Measurements from ENCODE around the gene TPM4.
A peak's percentile ranks its signal among the peaks of the same experiment; 100 is the strongest.

The TPM4 gene

DNA sequence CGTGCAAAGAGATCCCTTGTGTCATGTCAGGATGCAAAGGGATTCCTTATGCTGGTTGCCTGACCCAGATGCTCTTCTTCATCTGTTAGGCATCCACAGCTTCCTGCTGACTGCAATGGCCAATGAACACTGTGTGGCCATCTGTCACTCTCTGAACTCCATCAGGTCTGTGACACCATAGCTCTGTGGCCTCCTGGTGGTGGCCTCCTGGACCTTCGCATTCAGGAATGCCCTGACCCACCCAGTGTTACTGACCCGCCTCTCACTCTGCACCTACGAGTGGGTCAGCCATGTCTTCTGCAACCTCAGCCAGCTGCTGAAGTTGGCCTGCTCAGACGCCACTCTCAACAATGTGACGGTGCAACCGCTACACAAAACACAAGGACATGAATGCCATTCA, 23.9 kb upstream of the TPM4 start:
- no peak for DNase-seq (ENCODE audit: extremely low spot score)
- ChIA-PET CTCF (no interaction called here), POLR2A (no interaction called here)
- TF ChIP-seq ZNF384 (IDR thresholded peaks at IDR 0.05) = no peak
- TF ChIP-seq, protein P1, sequence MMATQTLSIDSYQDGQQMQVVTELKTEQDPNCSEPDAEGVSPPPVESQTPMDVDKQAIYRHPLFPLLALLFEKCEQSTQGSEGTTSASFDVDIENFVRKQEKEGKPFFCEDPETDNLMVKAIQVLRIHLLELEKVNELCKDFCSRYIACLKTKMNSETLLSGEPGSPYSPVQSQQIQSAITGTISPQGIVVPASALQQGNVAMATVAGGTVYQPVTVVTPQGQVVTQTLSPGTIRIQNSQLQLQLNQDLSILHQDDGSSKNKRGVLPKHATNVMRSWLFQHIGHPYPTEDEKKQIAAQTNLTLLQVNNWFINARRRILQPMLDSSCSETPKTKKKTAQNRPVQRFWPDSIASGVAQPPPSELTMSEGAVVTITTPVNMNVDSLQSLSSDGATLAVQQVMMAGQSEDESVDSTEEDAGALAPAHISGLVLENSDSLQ (IDR thresholded peaks at IDR 0.05) = no peak
- TF ChIP-seq CTBP1 (IDR thresholded peaks at IDR 0.05; ENCODE audit: borderline replicate concordance) = no peak
- TF ChIP-seq NFRKB (IDR thresholded peaks at IDR 0.05) = no peak
- TF ChIP-seq SP1 (IDR thresholded peaks at IDR 0.05) = no peak
- TF ChIP-seq L3MBTL2 (conservative IDR thresholded peaks at IDR 0.05) = no peak
- TF ChIP-seq LEF1 (IDR thresholded peaks at IDR 0.05; ENCODE audit: borderline replicate concordance) = no peak
- TF ChIP-seq BHLHE40 (IDR thresholded peaks at IDR 0.05; ENCODE audit: borderline replicate concordance) = no peak
- no peak for TF ChIP-seq FOXK2 (IDR thresholded peaks at IDR 0.05)
- TF ChIP-seq FOXA1 (IDR thresholded peaks at IDR 0.05) = no peak
- no peak for TF ChIP-seq ELF4 (IDR thresholded peaks at IDR 0.05)
- no peak for TF ChIP-seq HDGF (IDR thresholded peaks at IDR 0.05; ENCODE audit: borderline replicate concordance)
- no peak for TF ChIP-seq FOXM1 (IDR thresholded peaks at IDR 0.05; ENCODE audit: borderline replicate concordance)
- TF ChIP-seq TARDBP (IDR thresholded peaks at IDR 0.05) = no peak
- no peak for TF ChIP-seq SUZ12 (IDR thresholded peaks at IDR 0.05)
- TF ChIP-seq ARNT (IDR thresholded peaks at IDR 0.05) = no peak

GRCh38 chr19:16057062-16057461, 19.2 kb upstream of the TPM4 start:
- CTCF ChIA-PET = no interaction called here
- POLR2A ChIA-PET = no interaction called here
- DNase-seq (ENCODE audit: extremely low spot score) = no peak
- TF ChIP-seq, protein P1 (IDR thresholded peaks at IDR 0.05) = no peak
- no peak for TF ChIP-seq NFRKB (IDR thresholded peaks at IDR 0.05)

- DNase-seq (ENCODE audit: extremely low spot score) = no peak
- ChIA-PET CTCF (no interaction called here), POLR2A (no interaction called here)
- TF ChIP-seq ZNF384 (IDR thresholded peaks at IDR 0.05) (no peak), BHLHE40 (IDR thresholded peaks at IDR 0.05; ENCODE audit: borderline replicate concordance) (no peak), SUZ12 (IDR thresholded peaks at IDR 0.05) (no peak), FOXK2 (IDR thresholded peaks at IDR 0.05) (no peak), LEF1 (IDR thresholded peaks at IDR 0.05; ENCODE audit: borderline replicate concordance) (no peak), HDGF (IDR thresholded peaks at IDR 0.05; ENCODE audit: borderline replicate concordance) (no peak), SP1 (IDR thresholded peaks at IDR 0.05) (no peak), FOXM1 (IDR thresholded peaks at IDR 0.05; ENCODE audit: borderline replicate concordance) (no peak), CTBP1 (IDR thresholded peaks at IDR 0.05; ENCODE audit: borderline replicate concordance) (no peak), NFRKB (IDR thresholded peaks at IDR 0.05) (no peak), L3MBTL2 (conservative IDR thresholded peaks at IDR 0.05) (no peak), TARDBP (IDR thresholded peaks at IDR 0.05) (no peak), ELF4 (IDR thresholded peaks at IDR 0.05) (no peak), ARNT (IDR thresholded peaks at IDR 0.05) (no peak), FOXA1 (IDR thresholded peaks at IDR 0.05) (no peak)
- TF ChIP-seq, protein P1 (IDR thresholded peaks at IDR 0.05) = no peak
These were observed 16.0 kb upstream of the TPM4 start for GRCh38 chr19:16060294-16060693.

DNA sequence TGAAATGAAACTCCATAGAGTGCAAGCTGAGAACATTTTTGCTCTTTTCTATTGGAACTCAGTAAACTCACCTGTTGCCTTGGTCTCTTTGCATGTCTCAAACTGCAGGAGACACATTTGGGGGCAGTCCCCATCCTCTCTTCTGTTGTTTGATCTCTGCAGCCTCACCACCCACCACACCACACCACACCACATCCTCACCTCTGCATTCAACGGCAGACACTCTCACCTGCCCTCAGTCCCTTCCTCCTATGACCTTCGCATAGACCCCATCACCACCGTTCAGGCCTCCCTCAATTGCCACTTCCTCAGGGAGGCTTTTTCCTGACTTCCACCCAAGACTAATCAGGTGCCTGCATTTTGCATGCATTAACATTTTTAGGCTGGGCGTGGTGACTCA, 14.4 kb upstream of the TPM4 start:
- ChIA-PET CTCF (interaction anchor here (0.7 to 1.3 kb wide), 3 partner anchors 10 to 15 kb away, joined by 4 to 5 read pairs (median 5); partner anchors contain the start of gene TPM4), POLR2A (no interaction called here)
- no peak for DNase-seq (ENCODE audit: extremely low spot score)
- TF ChIP-seq SP1 (IDR thresholded peaks at IDR 0.05) = no peak

DNA sequence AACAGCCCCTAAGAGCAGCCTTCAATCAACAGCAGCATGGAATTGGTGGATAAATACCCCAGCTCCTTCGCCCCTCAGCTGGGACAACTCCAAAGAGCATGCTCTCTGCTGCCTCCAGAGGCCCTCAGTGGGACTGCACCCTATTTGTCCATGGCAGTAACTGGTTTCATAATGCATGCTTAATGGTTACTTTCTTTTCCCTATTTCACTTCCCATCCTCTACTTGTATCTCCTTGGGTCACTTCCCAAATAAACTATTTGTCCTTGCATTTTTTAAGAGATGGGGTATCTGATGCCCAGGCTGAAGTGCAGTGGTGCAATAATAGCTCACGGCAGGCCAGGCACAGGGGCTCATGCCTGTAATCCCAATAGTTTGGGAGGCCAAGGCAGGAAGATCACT, 13.5 kb upstream of the TPM4 start:
- peak; percentile 70 for DNase-seq (ENCODE audit: extremely low spot score)
- ChIA-PET CTCF (interaction anchor here (0.6 to 1.3 kb wide), 5 partner anchors 9 to 14 kb away, joined by 3 to 5 read pairs (median 5); partner anchors contain the start of gene TPM4), POLR2A (no interaction called here)
- TF ChIP-seq SP1 (IDR thresholded peaks at IDR 0.05) = no peak
- no peak for TF ChIP-seq SUZ12 (IDR thresholded peaks at IDR 0.05)
- no peak for TF ChIP-seq ELF4 (IDR thresholded peaks at IDR 0.05)

- TF ChIP-seq ELF4 (IDR thresholded peaks at IDR 0.05) (no peak), HDGF (IDR thresholded peaks at IDR 0.05; ENCODE audit: borderline replicate concordance) (no peak)
- ChIA-PET CTCF (interaction anchor here (0.6 kb wide), 1 partner anchor 428 kb away, joined by 4 read pairs; no protein-coding TSS in a partner anchor), POLR2A (interaction anchor here (1.0 kb wide), 2 partner anchors 10 to 12 kb away, joined by 3 read pairs; partner anchors contain the start of gene TPM4)
- DNase-seq (ENCODE audit: extremely low spot score) = no peak
These were observed 11.9 kb upstream of the TPM4 start for GRCh38 chr19:16064209-16064889.

DNA sequence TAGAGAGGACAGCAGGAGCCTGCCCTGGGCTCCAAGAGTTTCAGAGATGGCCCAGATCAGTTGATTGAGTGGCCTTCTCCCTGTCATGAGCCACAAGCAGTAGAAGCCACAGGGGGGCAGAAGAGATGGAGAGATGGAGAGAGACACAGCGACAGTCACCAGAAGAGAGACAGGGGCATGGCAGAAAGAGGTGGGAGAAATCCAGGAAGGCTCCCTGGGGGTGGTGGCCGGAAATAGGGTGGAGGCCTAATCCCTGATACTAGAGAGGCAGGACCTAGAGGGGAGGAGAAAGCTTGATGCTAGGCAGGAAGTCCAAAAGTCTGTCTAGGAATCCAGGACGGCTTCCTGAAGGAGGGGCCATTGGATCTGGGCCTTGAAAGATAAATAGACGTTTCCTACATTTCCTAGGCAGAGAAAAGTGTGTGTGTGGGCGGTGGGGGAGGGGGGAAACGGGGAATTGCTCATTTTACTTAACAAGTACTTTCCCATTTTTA, 9.6 kb upstream of the TPM4 start:
- ChIA-PET POLR2A (no interaction called here), CTCF (no interaction called here)
- no peak for DNase-seq (ENCODE audit: extremely low spot score)
- TF ChIP-seq FOXA1 (IDR thresholded peaks at IDR 0.05) (no peak), TARDBP (IDR thresholded peaks at IDR 0.05) (no peak), FOXM1 (IDR thresholded peaks at IDR 0.05; ENCODE audit: borderline replicate concordance) (no peak), LEF1 (IDR thresholded peaks at IDR 0.05; ENCODE audit: borderline replicate concordance) (no peak), CTBP1 (IDR thresholded peaks at IDR 0.05; ENCODE audit: borderline replicate concordance) (no peak), ELF4 (IDR thresholded peaks at IDR 0.05) (no peak), FOXK2 (IDR thresholded peaks at IDR 0.05) (no peak), HDGF (IDR thresholded peaks at IDR 0.05; ENCODE audit: borderline replicate concordance) (no peak), SUZ12 (IDR thresholded peaks at IDR 0.05) (no peak), SP1 (IDR thresholded peaks at IDR 0.05) (no peak), BHLHE40 (IDR thresholded peaks at IDR 0.05; ENCODE audit: borderline replicate concordance) (no peak), NFRKB (IDR thresholded peaks at IDR 0.05) (no peak)

Measured in HEK293T (cell line).